Cardiac fibroblast (primary cell): ENCODE data around the gene AKAP6.

Source experiments
- DNase-seq, 2 donors: peaks; one replicate each; pipeline versions ENCODE4 v3.0.0 to v3.0.0-alpha.2; 2010; ENCODE audit warnings: low read depth in 2 of 2
- H3K4me3 ChIP-seq, 2 donors: replicated peaks in 1 of 2; 1 replicate in 1 of 2; 2 replicates in 1 of 2; pipeline ENCODE4 v1.5.1; 2011; ENCODE audit warnings: low read depth in 2 of 2, low read length in 2 of 2, mild to moderate bottlenecking in 2 of 2, moderate library complexity in 1 of 2
- CTCF ChIP-seq: IDR thresholded peaks from one replicate; pipeline ENCODE4 v1.5.1; 2011; ENCODE audit warnings: low read depth, mild to moderate bottlenecking, low read length, inconsistent platforms

The AKAP6 gene

GRCh38 chr14:32342847-32343194 lies 13.7 kb downstream of the AKAP6 start:
- no peak for DNase-seq
- no peak overlapping the region for H3K4me3 ChIP-seq
- TF ChIP-seq CTCF = no peak

- no peak overlapping the region for H3K4me3 ChIP-seq
- no peak for DNase-seq
- no peak for TF ChIP-seq CTCF
Measured at GRCh38 chr14:32343926-32344430, 14.9 kb downstream of the AKAP6 start.

GRCh38 chr14:32345311-32345791 lies 16.3 kb downstream of the AKAP6 start:
- no peak overlapping the region for H3K4me3 ChIP-seq
- TF ChIP-seq CTCF = no peak
- DNase-seq = peak; percentile 24 to 47

- H3K4me3 ChIP-seq = no peak overlapping the region
- no peak for TF ChIP-seq CTCF
- no peak for DNase-seq
Measured at GRCh38 chr14:32349322-32349721, 20.2 kb downstream of the AKAP6 start.

GRCh38 chr14:32350020-32350419 lies 20.9 kb downstream of the AKAP6 start:
- DNase-seq = no peak
- TF ChIP-seq CTCF = no peak
- no peak overlapping the region for H3K4me3 ChIP-seq

- TF ChIP-seq CTCF = no peak
- DNase-seq = peak; percentile 24 to 68
- H3K4me3 ChIP-seq = no peak overlapping the region
Measured at GRCh38 chr14:32352631-32353030, 23.5 kb downstream of the AKAP6 start.

- TF ChIP-seq CTCF = no peak
- no peak for DNase-seq
- no peak overlapping the region for H3K4me3 ChIP-seq
Measured at GRCh38 chr14:32354716-32355115, 25.6 kb downstream of the AKAP6 start.
